ENCODE measurements around the gene HECW1. TPM values are rescaled to one million over a fixed set of nuclear protein-coding genes. Genes with fewer than 3 reads are reported as not detected.
"Not testable (repeated sequence)": the region's sequence is repeated elsewhere in the genome, so short reads cannot be mapped to it uniquely, and the experiment has no call there.

HECW1 gene
- total RNA-seq, 1 donor from 2014 or later: 0.11 TPM

GRCh38 chr7:43569424-43569823 lies 457.0 kb downstream of the HECW1 start:
- H3K36me3 ChIP-seq: no peaks in the 10 kb centered on the region
- H3K9me3 ChIP-seq (ENCODE audit: low read depth): no peaks in the 10 kb centered on the region
- Mint-ChIP-seq H3K9me3 (no peaks in the 10 kb centered on the region), H3K36me3 (no peaks in the 10 kb centered on the region), H3K4me1 (peaks cover 2% of the 10 kb centered on the region), H3K27me3 (ENCODE audit: insufficient read depth, low read depth) (no peaks in the 10 kb centered on the region), H3K27ac (no peak overlapping the region), H3K4me3 (no peak overlapping the region)
- H3K27me3 ChIP-seq: no peaks in the 10 kb centered on the region
- no peak overlapping the region for H2AFZ ChIP-seq (replicated peaks)
- no peak for DNase-seq (ENCODE audit: low spot score)
- TF ChIP-seq CTCF (IDR thresholded peaks at IDR 0.05) (no peak), EZH2phosphoT487 (IDR thresholded peaks at IDR 0.05) (no peak), EZH2 (IDR thresholded peaks at IDR 0.05) (no peak)
- H3K4me2 ChIP-seq: no peak overlapping the region
- H3K4me3 ChIP-seq: no peak overlapping the region
- no peak overlapping the region for H3K27ac ChIP-seq
- H3K4me1 ChIP-seq: no peaks in the 10 kb centered on the region
- no peaks in the 10 kb centered on the region for H3K79me2 ChIP-seq (ENCODE audit: low read depth)
- no peaks in the 10 kb centered on the region for H4K20me1 ChIP-seq (ENCODE audit: low read depth)
- no peak overlapping the region for H3K9ac ChIP-seq
- no peaks in the 10 kb centered on the region for H3F3A ChIP-seq (ENCODE audit: low read depth)

- no peaks in the 10 kb centered on the region for H3K9me3 Mint-ChIP-seq
- no peak overlapping the region for H3K4me2 ChIP-seq
- no peak overlapping the region for H3K27ac ChIP-seq
- no peaks in the 10 kb centered on the region for H4K20me1 ChIP-seq (ENCODE audit: low read depth)
- H3K27ac Mint-ChIP-seq: no peak overlapping the region
- H3K4me3 ChIP-seq: no peak overlapping the region
- no peak for TF ChIP-seq EZH2phosphoT487 (IDR thresholded peaks at IDR 0.05)
- no peak for TF ChIP-seq EZH2 (IDR thresholded peaks at IDR 0.05)
- no peak for TF ChIP-seq CTCF (IDR thresholded peaks at IDR 0.05)
- no peaks in the 10 kb centered on the region for H3K9me3 ChIP-seq (ENCODE audit: low read depth)
- no peak overlapping the region for H2AFZ ChIP-seq (replicated peaks)
- no peaks in the 10 kb centered on the region for H3K36me3 ChIP-seq
- H3K79me2 ChIP-seq (ENCODE audit: low read depth): no peaks in the 10 kb centered on the region
- no peaks in the 10 kb centered on the region for H3F3A ChIP-seq (ENCODE audit: low read depth)
- H3K27me3 ChIP-seq: no peaks in the 10 kb centered on the region
- no peak overlapping the region for H3K4me3 Mint-ChIP-seq
- H3K27me3 Mint-ChIP-seq (ENCODE audit: insufficient read depth, low read depth): no peaks in the 10 kb centered on the region
- H3K36me3 Mint-ChIP-seq: no peaks in the 10 kb centered on the region
- H3K4me1 Mint-ChIP-seq: peaks cover 2% of the 10 kb centered on the region
- no peak overlapping the region for H3K9ac ChIP-seq
- no peak for DNase-seq (ENCODE audit: low spot score)
- H3K4me1 ChIP-seq: no peaks in the 10 kb centered on the region
These were observed 458.4 kb downstream of the HECW1 start for GRCh38 chr7:43570688-43571365.

GRCh38 chr7:43572516-43573049 lies 460.1 kb downstream of the HECW1 start:
- H3K27me3 ChIP-seq: no peaks in the 10 kb centered on the region
- no peak overlapping the region for H3K27ac ChIP-seq
- peaks cover 2% of the 10 kb centered on the region for H3K4me1 Mint-ChIP-seq
- DNase-seq (ENCODE audit: low spot score): no peak
- no peaks in the 10 kb centered on the region for H3F3A ChIP-seq (ENCODE audit: low read depth)
- H3K79me2 ChIP-seq (ENCODE audit: low read depth): no peaks in the 10 kb centered on the region
- H3K4me1 ChIP-seq: peaks cover 3% of the 10 kb centered on the region
- H3K9ac ChIP-seq: no peak overlapping the region
- H3K9me3 Mint-ChIP-seq: no peaks in the 10 kb centered on the region
- no peak overlapping the region for H3K4me3 Mint-ChIP-seq
- no peak overlapping the region for H3K4me2 ChIP-seq
- H3K36me3 Mint-ChIP-seq: no peaks in the 10 kb centered on the region
- H4K20me1 ChIP-seq (ENCODE audit: low read depth): no peaks in the 10 kb centered on the region
- no peaks in the 10 kb centered on the region for H3K27me3 Mint-ChIP-seq (ENCODE audit: insufficient read depth, low read depth)
- no peak overlapping the region for H3K27ac Mint-ChIP-seq
- H3K9me3 ChIP-seq (ENCODE audit: low read depth): no peaks in the 10 kb centered on the region
- TF ChIP-seq EZH2phosphoT487 (IDR thresholded peaks at IDR 0.05) (no peak), EZH2 (IDR thresholded peaks at IDR 0.05) (no peak), CTCF (IDR thresholded peaks at IDR 0.05) (no peak)
- H3K36me3 ChIP-seq: no peaks in the 10 kb centered on the region
- H2AFZ ChIP-seq (replicated peaks): no peak overlapping the region
- H3K4me3 ChIP-seq: no peak overlapping the region

- H3F3A ChIP-seq (ENCODE audit: low read depth); H3K9ac ChIP-seq; H3K9me3 Mint-ChIP-seq; DNase-seq (ENCODE audit: low spot score); H3K4me1 ChIP-seq; H3K36me3 Mint-ChIP-seq; H3K27ac Mint-ChIP-seq; H3K27me3 ChIP-seq; H3K36me3 ChIP-seq; H2AFZ ChIP-seq (replicated peaks); H4K20me1 ChIP-seq (ENCODE audit: low read depth); H3K79me2 ChIP-seq (ENCODE audit: low read depth); H3K9me3 ChIP-seq (ENCODE audit: low read depth); H3K27me3 Mint-ChIP-seq (ENCODE audit: insufficient read depth, low read depth); H3K4me2 ChIP-seq; H3K4me3 ChIP-seq; H3K4me3 Mint-ChIP-seq; H3K27ac ChIP-seq; H3K4me1 Mint-ChIP-seq: not testable (repeated sequence)
These were observed 461.4 kb downstream of the HECW1 start for GRCh38 chr7:43573832-43574231.

All from neural progenitor cell (in vitro differentiated cells).